Measurements from ENCODE around the gene MRPL54. TPM values are rescaled to one million over a fixed set of nuclear protein-coding genes. Genes with fewer than 3 reads are reported as not detected.
"Not testable (repeated sequence)": the region's sequence is repeated elsewhere in the genome, so short reads cannot be mapped to it uniquely, and the experiment has no call there.

The MRPL54 gene
- total RNA-seq, 4 donors from 2014 or later, result 23.3 to 86.3 (median 63.3) TPM

DNA sequence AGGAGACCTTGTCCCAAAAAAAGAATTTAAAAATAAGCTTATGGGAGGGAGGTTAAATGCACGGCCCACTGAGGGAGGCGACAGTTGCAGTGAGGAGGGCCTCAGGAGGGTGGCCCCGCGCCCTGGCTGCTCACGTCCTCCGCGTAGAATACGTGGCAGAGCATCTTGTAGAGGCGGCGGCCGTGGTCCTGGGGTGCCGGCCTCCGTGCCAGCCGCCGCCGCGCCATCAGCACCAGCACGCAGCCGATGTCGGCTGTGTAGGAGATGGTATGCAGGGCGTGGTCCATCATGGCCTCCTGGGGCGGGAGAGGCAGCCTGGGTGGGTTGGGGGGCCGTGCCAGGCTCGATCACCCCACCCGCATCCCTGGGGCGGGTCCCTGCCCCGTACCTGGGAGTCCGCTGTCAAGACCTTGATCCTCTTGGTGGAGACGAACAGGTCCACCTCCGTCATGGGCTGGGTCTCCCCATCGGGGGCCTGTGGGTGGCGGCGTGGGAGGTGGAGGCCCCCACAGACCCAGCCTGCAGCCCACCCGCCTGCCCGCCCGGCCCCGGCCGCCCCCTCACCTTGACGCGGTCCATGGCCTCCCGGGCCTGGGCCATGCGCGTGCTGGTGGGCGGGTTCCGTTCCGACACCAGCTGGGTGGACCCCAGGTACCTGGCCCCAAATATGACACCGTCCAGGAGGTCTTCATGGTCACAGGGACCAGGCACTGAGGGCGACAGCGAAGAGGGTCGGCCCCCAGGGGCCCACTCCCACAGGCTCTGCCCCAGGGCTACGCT lies 8.7 kb upstream of the MRPL54 start:
- no peak for TF ChIP-seq POLR2A (IDR thresholded peaks at IDR 0.05)
- TF ChIP-seq, protein P1, sequence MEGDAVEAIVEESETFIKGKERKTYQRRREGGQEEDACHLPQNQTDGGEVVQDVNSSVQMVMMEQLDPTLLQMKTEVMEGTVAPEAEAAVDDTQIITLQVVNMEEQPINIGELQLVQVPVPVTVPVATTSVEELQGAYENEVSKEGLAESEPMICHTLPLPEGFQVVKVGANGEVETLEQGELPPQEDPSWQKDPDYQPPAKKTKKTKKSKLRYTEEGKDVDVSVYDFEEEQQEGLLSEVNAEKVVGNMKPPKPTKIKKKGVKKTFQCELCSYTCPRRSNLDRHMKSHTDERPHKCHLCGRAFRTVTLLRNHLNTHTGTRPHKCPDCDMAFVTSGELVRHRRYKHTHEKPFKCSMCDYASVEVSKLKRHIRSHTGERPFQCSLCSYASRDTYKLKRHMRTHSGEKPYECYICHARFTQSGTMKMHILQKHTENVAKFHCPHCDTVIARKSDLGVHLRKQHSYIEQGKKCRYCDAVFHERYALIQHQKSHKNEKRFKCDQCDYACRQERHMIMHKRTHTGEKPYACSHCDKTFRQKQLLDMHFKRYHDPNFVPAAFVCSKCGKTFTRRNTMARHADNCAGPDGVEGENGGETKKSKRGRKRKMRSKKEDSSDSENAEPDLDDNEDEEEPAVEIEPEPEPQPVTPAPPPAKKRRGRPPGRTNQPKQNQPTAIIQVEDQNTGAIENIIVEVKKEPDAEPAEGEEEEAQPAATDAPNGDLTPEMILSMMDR (IDR thresholded peaks at IDR 0.05 in 4 of 5, conservative IDR thresholded peaks at IDR 0.05 in 1 of 5), result no peak
- H3K4me1 ChIP-seq, result no peaks in the 10 kb centered on the region
- H3K36me3 ChIP-seq, result peaks cover 0 to 65% of the 10 kb centered on the region in 2 donors
- no peak overlapping the region for H3K27ac ChIP-seq
- H3K27me3 ChIP-seq, result no peaks in the 10 kb centered on the region
- H3K9me3 ChIP-seq, result no peaks in the 10 kb centered on the region
- no peak for ATAC-seq
- in situ Hi-C loops (cut with MboI; ENCODE audit: low sequenced_read_pairs in 4 of 4), result no loop called here
- no peak for DNase-seq
- intact Hi-C loops (cut with DNase I; ENCODE audit: low total_unique reads), result no loop called here
- H3K4me3 ChIP-seq, result no peak overlapping the region

DNA sequence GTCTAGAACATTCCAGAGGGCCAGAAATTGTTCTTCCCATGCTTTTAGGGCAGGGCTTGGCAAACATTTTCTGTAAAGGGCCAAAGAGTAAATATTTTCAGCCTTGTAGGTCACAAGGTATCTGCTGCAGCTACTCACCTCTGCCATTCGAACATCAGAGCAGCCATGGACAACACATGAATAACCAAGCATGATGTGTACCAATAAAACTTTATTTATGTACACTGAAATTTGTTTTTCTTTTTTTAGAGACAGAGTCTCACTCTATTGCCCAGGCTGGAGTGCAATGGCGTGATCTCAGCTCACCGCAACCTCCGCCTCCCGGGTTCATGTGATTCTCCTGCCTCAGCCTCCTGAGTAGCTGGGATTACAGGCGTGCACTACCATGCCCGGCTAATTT lies 4.8 kb upstream of the MRPL54 start:
- intact Hi-C loops (cut with DNase I; ENCODE audit: low total_unique reads); H3K27ac ChIP-seq; ATAC-seq; H3K27me3 ChIP-seq; DNase-seq; H3K9me3 ChIP-seq; in situ Hi-C loops (cut with MboI; ENCODE audit: low sequenced_read_pairs in 4 of 4); H3K4me3 ChIP-seq: not testable (repeated sequence)
- Histone ChIP-seq H3K36me3 (peaks cover 0 to 33% of the 10 kb centered on the region in 2 donors), H3K4me1 (peaks cover 13 to 15% of the 10 kb centered on the region in 2 donors)

DNA sequence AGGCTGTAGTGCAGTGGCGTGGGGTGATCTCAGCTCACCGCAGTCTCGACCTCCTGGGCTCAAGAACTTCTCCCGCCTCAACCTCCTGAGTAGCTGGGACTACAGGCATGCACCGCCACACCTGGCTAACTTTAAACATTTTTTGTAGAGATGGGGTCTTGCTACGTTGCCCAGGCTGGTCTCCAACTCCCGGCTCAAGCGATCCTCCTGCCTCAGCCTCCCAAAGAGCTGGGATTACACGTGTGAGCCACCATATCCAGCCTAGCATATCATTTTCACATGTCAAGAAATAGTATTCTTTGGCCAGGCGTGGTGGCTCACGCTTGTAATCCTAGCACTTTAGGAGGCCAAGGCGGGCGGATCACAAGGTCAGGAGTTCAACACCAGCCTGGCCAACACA lies 4.2 kb upstream of the MRPL54 start:
- H3K27ac ChIP-seq; intact Hi-C loops (cut with DNase I; ENCODE audit: low total_unique reads); H3K27me3 ChIP-seq; ATAC-seq; DNase-seq; H3K9me3 ChIP-seq; H3K4me3 ChIP-seq; in situ Hi-C loops (cut with MboI; ENCODE audit: low sequenced_read_pairs in 4 of 4): not testable (repeated sequence)
- peaks cover 17 to 18% of the 10 kb centered on the region in 2 donors for H3K4me1 ChIP-seq
- H3K36me3 ChIP-seq, result peaks cover 0 to 27% of the 10 kb centered on the region in 2 donors

DNA sequence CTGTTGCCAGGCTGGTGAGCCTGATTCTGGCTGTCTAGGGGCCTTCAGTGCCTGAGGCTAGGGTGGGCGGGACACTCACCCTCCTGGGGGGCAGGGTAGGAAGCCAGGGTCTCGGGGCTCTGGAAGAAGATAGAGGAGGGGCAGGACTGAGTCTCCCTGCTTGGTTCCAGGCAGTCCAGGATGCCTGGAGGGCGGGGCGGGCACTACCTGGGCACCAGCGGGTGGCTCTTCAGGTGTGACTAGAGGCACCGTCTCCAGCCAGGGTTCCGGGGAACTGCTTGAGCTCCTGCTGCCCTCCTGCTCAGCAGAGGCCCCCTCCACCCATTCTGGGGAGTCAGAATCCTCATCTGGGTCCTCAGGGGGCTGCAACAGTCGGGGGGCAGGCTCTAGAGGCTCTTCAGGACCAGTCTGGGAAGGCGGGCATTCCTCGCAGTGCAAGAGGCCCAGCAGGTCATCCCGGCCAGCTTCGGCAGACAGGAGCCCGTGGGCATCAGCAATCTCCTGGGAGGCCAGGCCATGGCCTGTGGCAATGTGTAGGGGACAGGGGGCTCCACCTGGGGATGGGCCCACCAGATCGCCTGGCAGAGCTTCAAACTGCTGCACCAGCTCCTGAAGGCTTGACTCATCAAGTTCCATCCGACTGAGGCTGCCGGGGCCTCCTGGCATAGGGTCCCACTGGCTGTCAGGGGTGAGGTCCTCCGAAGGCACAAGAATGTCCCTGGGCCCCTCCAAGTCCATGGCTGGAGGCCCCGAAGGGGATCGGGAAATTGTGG lies 2.8 kb upstream of the MRPL54 start:
- H3K4me3 ChIP-seq, result no peak overlapping the region
- peaks cover 0 to 22% of the 10 kb centered on the region in 2 donors for H3K36me3 ChIP-seq
- in situ Hi-C loops (cut with MboI; ENCODE audit: low sequenced_read_pairs in 4 of 4) (no loop called here), intact Hi-C loops (cut with DNase I; ENCODE audit: low total_unique reads) (loop anchor here (5.0 kb wide), 6 partner anchors 252 to 1928 kb away; partner anchors contain the start of genes ANKRD24, FZR1, SIRT6 and SLC39A3)
- no peak for DNase-seq
- no peak for TF ChIP-seq POLR2A (IDR thresholded peaks at IDR 0.05)
- TF ChIP-seq, protein P1 (IDR thresholded peaks at IDR 0.05 in 4 of 5, conservative IDR thresholded peaks at IDR 0.05 in 1 of 5), result no peak
- H3K4me1 ChIP-seq, result peaks cover 21 to 22% of the 10 kb centered on the region in 2 donors
- H3K27ac ChIP-seq, result no peak overlapping the region
- H3K9me3 ChIP-seq, result no peaks in the 10 kb centered on the region
- ATAC-seq, result no peak
- no peaks in the 10 kb centered on the region for H3K27me3 ChIP-seq

DNA sequence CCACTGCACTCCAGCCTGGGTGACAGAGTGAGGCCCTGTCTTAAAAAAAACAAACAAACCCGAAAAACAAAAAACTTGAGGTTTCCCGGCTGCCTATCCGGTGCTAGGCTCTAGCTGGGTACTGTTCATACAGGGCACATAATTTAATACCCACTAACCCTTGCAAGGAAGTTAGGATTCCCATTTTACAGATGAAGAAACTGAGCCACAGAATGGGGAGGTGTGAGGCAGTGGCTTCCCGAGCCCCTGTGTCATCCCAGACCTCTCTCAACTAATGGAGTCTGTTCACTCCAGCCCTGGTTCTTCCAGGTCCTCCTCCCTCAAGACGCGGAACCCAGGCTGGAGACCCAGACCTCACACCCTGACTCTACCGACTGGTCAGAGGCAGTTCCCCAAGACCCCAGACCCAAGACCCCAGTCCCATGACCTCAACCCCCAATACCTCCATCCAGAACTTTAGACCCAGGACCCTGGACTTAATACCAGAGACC lies 1.6 kb upstream of the MRPL54 start:
- peaks cover 21 to 22% of the 10 kb centered on the region in 2 donors for H3K4me1 ChIP-seq
- peaks cover 0 to 30% of the 10 kb centered on the region in 2 donors for H3K36me3 ChIP-seq
- H3K27me3 ChIP-seq, result no peaks in the 10 kb centered on the region
- DNase-seq, result no peak
- H3K27ac ChIP-seq, result peak overlapping the region; percentile 92 to 100 (median 98)
- in situ Hi-C loops (cut with MboI; ENCODE audit: low sequenced_read_pairs in 4 of 4), result no loop called here
- TF ChIP-seq POLR2A (IDR thresholded peaks at IDR 0.05), result no peak
- TF ChIP-seq, protein P1 (IDR thresholded peaks at IDR 0.05 in 4 of 5, conservative IDR thresholded peaks at IDR 0.05 in 1 of 5), result no peak
- intact Hi-C loops (cut with DNase I; ENCODE audit: low total_unique reads), result loop anchor here (5.0 kb wide), 6 partner anchors 254 to 1926 kb away; partner anchors contain the start of genes ANKRD24, FZR1, SIRT6 and SLC39A3
- H3K4me3 ChIP-seq, result peak overlapping the region; percentile 70 to 95 (median 80)
- no peak for ATAC-seq
- no peaks in the 10 kb centered on the region for H3K9me3 ChIP-seq
